Inflammatory macrophage (primary cell): ENCODE data around the gene FBXO15.

Source experiments
- DNase-seq, 2 donors: peaks; one replicate each; pipeline ENCODE4 v3.0.0-alpha.2; 2020 to 2022

FBXO15 gene

DNA sequence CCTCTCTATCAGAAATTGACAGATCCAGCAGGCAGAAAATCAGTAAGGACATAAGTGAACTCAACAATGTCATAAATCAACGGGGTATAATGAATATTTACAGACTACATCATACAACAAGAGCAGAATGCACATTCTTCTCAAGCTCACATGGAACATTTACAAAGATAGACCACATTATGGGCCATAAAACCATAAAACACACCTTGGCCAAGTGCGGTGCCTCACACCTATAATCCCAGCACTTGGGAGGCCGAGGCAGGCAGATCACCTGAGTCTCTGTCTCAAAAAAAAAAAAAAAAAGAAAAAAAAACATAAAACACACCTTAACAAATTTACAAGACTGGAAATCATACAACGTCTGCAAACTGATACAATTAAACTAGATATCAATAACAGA is 36.7 kb downstream of the FBXO15 start:
- no peak for DNase-seq

DNA sequence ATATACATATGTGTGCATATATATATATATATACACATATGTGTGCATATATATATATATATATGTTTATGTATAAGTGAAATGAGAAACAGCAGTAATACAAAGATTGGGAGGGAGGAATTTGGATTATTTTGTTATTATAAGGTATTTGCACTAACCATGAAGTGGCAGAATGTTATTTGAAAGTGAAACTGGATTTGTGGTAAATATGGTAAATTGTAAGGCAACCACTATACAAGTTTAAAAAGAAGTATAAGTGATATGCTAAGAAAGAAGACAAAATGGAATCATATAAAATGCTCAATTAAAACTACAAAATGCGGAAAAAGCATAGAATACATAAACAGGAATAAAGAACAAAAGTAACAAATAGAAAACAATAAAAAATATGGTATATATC is 37.5 kb downstream of the FBXO15 start:
- no peak for DNase-seq

GRCh38 chr18:74108460-74108859 is 39.2 kb downstream of the FBXO15 start:
- DNase-seq, result no peak

DNA sequence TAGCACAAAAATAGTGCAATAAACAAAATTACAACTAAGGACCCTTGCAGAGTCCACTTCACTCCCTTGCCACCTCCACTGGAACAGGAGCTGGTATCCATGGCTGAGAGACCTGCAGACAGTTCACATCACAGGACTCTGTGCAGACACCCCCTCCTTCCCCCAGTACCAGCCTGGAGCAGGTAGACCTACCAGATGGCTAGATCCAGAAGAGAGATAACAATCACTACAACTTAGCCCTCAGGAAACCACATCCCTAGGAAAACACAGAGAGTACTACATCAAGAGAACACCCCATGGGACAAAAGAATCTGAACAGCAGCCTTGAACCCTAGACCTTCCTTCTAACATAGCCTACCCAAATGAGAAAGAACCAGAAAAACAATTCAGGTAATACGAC is 49.8 kb downstream of the FBXO15 start:
- no peak for DNase-seq

DNA sequence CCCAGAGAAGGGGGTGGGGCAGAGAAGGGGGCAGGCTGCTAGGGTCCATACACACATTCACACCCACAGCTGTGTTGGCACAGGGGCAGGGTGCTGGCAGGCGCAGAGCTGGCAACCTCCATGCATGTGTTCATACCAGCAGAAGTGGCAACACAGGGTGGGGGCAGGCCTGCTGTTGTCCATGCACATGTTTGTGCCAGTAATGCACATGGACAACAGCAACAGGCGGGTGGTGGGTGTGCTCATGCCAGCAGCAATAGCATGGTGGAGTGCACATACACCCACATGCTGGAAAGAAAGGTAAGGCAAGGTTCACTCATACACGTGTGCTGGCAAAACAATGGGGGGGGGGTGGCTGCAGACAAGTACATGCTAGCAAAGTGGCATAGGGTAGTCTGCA is 54.7 kb downstream of the FBXO15 start:
- no peak for DNase-seq

- DNase-seq, result no peak
These were observed 63.3 kb downstream of the FBXO15 start for GRCh38 chr18:74084184-74084855.

- DNase-seq, result no peak
These were observed 64.1 kb downstream of the FBXO15 start for GRCh38 chr18:74083557-74083952.

- DNase-seq, result peak in 1 of 2 donors; percentile 12
These were observed 64.7 kb downstream of the FBXO15 start for GRCh38 chr18:74082742-74083556.

DNA sequence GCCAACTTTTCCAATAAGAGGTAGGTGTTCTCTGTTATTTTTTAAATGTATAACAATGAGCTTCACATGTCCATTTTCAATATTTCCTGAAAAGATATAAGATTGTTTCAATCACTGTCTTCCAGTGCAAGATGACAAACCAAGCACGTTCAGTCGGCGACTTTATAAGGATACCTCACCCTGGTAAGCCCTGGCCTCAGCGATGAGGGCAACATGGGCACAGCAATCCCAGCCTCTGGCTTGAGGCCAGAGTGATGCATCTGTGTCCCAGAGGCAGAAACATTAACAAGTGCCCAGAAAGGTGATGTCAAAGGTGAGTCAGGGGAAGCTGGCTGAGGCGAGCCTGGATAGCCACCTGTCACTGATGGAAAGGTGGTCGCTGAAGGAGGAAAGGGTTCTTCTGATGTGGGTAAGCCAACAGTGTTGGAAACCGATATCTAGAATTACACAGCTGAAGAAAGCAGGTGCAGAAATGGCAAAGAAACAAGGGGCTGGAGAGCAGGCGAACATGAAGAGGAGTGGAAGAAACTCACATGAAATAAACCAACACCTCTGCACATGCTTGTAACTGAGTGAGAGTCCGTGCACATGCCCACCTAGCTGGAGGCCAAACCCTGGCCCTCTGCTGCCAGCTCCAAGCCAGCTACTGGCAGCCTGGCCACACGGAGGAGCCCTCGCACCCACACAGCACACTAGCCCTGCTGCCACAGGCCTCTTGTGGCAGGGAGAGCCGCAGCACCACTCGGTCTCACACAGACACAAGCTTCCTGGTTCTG is 65.5 kb downstream of the FBXO15 start:
- peak; percentile 37 to 72 for DNase-seq

GRCh38 chr18:74078257-74078656 is 69.4 kb downstream of the FBXO15 start:
- no peak for DNase-seq

DNA sequence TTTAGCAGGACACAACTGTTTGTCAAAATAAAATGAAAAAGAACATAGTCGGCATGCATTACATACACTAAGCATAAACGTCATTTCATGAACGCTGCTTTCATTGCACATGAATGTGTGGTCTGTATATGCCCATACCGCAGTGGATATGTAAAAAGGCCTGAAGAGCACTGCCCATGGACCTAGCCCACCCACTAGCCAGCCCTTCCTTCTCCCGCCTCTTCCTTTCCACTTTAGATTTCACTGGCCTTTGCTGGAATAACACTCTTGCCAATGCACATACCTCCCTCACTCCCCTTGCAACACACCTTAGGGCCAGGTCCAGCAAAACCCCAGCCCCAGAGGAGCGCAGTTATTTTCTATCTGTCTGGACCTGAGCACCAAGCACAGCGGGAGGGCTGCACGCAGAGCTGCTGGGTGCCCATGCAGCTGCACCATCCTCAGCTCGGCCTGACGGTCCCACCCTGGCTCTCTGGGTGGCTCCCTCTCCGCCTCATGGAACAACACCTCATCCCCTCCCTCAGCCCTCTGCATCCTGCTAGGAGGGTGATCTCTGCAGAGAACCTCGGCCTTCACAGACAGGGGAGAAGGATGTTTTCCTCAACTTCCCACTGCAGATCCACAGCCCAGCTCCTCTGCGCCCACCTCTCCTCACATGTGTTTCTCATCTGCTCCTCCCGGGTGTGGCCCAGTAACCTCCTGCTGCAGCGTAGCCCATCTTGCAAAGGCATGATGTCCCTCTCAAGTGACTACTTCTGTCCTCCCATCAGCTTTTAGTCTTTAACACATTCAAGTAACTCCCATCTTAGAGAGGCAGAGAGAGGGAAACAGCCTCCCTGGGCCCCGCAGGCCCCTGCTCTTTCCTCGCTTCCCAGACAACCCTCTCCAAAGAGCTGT is 72.7 kb downstream of the FBXO15 start:
- DNase-seq, result no peak

DNA sequence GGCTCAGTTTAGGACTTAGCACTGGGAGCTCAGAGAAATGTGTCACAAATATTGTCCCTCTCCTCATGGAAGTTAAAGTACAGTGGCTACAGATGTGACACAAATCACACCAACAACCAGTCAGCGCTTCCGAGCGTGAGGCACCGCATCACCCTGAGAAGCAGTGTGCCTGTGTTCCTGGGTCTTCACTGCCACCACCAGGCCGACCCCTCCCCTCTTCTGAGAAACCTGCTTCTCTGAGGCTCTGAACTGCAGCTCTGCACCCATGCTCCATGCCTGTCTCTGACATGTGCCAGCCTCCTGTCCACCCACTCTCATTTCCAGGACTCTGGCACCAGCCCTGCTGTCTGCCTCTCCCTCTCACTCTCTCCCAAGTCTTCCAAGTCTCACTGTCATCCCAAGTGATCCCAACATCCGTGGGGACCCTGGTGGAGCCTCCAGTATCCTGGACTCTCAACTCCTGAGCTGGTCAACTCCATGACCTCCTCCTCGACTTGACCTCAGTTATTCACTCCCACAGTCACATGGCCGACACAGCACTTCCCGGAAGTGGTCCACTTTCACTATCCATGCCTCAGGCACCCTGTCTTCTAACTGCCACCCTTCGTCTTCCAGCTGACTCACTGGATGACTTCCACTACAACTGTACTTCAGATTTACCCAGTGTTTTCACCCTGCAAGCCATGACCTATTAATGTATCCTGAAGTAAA is 73.5 kb downstream of the FBXO15 start:
- no peak for DNase-seq

GRCh38 chr18:74069178-74070050 is 78.2 kb downstream of the FBXO15 start:
- DNase-seq, result peak; percentile 64 to 75

GRCh38 chr18:74068296-74068695 is 79.3 kb downstream of the FBXO15 start:
- peak; percentile 49 to 64 for DNase-seq

GRCh38 chr18:74066018-74066417 is 81.6 kb downstream of the FBXO15 start:
- no peak for DNase-seq

- no peak for DNase-seq
These were observed 82.3 kb downstream of the FBXO15 start for GRCh38 chr18:74065366-74065765.

DNA sequence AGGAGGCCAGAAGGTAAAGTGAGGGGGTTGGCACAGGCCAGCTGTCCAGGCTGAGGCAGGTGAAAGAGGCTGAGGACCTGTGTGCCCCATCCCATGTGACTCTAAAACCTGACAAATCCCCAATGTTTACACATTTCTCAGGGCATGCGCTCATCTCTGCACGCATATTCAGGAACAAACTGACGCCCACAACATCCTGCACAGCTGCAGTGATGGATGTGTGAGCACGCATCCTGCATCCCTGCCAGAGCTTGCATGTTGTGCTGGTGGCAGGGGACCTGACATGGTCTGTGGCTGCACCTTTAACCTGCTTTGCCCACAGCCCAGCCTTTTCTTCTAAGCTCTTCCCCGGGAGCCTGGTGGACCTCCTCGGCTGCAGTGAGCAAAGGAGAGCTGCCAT is 83.1 kb downstream of the FBXO15 start:
- peak in 1 of 2 donors; percentile 45 for DNase-seq

GRCh38 chr18:74063557-74063956 is 84.1 kb downstream of the FBXO15 start:
- DNase-seq, result no peak

DNA sequence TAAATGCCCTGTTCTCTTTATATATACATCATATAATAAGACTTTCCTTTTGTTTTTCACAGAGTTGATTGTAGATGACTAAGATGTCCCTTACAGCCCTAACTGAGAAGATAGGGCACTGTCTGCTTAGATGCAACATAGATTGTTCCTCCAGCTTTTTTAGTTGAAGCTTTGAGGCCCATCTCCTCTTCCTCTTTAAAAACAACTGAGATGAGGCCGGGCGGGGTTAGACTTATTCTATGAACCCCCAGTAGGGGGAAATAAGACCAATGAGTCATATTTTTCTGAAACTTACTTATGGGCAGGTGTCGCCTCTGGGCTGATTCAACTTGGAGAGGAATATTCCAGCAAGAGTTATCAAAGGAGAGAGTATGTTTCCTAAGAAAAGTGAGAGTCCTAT is 84.6 kb downstream of the FBXO15 start:
- DNase-seq, result no peak

DNA sequence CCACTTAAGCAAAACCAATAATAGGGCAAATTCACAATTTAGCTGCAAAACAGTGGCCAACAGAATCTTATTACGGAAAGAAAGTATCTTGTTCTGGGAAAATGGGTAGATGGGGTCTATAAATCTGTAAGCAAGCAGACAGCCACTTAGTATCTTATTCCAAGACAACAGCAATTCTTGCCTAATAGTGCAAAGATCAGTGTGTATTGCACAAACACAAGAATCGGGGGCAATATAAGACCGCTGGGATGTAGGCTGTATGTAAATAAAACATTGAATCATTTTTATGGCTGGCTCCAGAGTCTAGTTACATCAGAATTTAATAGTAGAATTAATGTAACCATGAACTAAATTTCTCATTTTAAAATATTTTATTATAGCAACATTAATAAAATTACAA is 85.6 kb downstream of the FBXO15 start:
- no peak for DNase-seq

DNA sequence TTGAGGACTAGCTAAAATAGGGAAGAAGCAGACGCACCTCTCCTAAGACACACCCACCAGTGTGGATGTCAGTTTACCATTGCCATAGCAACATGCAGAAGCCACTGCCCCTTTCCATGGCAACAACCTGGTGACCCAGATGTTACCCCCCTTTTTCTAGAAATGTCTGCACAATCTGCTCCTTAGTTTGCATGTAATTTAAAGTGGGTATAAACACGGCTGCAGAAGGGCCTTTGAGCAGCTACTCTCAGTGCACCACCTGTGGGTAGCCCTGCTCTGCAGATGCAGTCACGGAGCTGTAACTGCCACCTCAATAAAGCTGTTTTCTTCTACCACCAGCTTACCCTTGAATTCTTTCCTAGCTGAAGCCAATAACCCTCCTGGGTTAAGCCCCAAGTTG is 87.1 kb downstream of the FBXO15 start:
- DNase-seq, result no peak
